Stimulated activated effector memory CD8-positive, alpha-beta T cell treated with anti-CD3 and anti-CD28 coated beads, Interleukin-12 subunit alpha, Interleukin-12 subunit beta, amount 100 ng/mL, for 72 hours (primary cell): ENCODE data around the gene ABCG1.
A peak's percentile ranks its signal among the peaks of the same experiment; 100 is the strongest.

Experiments
- ATAC-seq: fragments of 150-1000 bp; cut with Tn5 transposase; 2 replicates; pipeline ENCODE4 v1.10.0; 2021
- DNase-seq, 2 donors: peaks; one replicate each; pipeline ENCODE4 v3.0.0; 2021 to 2022; ENCODE audit warnings: low spot score in 2 of 2
- H3K27ac Mint-ChIP-seq: one replicate; pipeline ENCODE4 v1.8.0; 2022; ENCODE audit warnings: mild to moderate bottlenecking, mixed read lengths
- H3K36me3 Mint-ChIP-seq: one replicate; pipeline ENCODE4 v1.8.0; 2022; ENCODE audit warnings: mild to moderate bottlenecking, mixed read lengths
- H3K4me1 Mint-ChIP-seq: one replicate; pipeline ENCODE4 v1.8.0; 2022; ENCODE audit warnings: mixed read lengths
- H3K4me3 Mint-ChIP-seq: one replicate; pipeline ENCODE4 v1.8.0; 2022; ENCODE audit warnings: mild to moderate bottlenecking, mixed read lengths
- H3K9me3 Mint-ChIP-seq: one replicate; pipeline ENCODE4 v1.8.0; 2022; ENCODE audit warnings: mixed read lengths

Gene ABCG1

DNA sequence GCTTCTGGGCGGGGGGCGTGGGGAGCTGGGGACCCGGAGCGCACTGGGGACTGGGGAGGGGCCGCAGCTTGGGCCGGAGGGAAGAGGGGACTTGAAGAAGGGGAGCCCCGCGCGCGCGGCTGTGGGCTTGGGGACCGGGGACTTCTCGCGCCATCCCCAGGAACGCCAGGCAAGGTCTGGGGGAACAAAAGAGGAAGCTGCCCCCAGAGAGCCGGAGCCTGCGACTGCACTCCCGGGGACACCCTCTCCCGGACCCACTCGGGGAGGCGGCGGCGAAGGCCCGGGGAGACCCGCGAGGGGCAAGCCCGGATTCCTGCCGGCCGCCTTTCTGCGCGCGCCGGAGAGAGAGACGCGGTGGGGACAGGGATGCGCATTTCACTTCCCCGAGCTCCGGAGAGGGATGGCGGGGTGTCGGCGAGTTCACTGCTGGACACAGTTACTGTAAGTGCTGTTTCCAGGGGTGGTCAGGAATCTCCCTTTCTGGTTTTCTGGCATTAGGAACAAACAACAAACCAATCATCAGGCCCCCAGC lies 732 bp downstream of the ABCG1 start:
- H3K4me3 Mint-ChIP-seq: peak overlapping the region; percentile 86
- DNase-seq (peak; percentile 26 to 75), ATAC-seq (peak; percentile 42)
- H3K9me3 Mint-ChIP-seq: no peaks in the 10 kb centered on the region
- H3K36me3 Mint-ChIP-seq: peaks cover 6% of the 10 kb centered on the region
- peak overlapping the region; percentile 43 for H3K27ac Mint-ChIP-seq
- H3K4me1 Mint-ChIP-seq: peaks cover 31% of the 10 kb centered on the region

DNA sequence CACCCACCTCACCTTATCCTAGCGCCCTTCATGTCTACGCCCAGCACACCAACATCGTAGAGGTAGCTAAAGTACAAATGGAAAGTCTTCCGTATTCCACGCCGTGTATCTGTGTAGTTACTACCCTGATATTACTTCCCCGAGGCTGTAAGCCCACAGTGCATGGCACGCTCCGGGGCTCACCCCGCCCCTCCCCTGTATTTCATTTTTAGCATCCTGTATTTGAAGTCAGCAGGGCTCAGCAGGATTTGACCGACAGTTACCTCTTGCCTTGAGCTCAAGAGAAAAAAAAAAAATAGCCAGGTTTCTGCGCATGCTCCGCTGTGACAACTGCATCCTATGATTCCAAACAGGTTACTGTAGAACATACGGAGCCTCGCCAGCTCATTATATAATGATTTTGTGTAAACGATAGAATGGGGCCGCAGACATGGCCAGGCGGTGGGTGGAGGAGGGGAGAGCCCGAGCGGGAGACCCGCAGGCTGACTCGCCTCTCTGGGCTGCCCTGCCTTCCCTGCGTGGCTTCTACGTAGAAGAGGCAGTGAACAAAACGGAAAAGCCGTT lies 1.3 kb downstream of the ABCG1 start:
- peak; percentile 42 to 84 for DNase-seq

DNA sequence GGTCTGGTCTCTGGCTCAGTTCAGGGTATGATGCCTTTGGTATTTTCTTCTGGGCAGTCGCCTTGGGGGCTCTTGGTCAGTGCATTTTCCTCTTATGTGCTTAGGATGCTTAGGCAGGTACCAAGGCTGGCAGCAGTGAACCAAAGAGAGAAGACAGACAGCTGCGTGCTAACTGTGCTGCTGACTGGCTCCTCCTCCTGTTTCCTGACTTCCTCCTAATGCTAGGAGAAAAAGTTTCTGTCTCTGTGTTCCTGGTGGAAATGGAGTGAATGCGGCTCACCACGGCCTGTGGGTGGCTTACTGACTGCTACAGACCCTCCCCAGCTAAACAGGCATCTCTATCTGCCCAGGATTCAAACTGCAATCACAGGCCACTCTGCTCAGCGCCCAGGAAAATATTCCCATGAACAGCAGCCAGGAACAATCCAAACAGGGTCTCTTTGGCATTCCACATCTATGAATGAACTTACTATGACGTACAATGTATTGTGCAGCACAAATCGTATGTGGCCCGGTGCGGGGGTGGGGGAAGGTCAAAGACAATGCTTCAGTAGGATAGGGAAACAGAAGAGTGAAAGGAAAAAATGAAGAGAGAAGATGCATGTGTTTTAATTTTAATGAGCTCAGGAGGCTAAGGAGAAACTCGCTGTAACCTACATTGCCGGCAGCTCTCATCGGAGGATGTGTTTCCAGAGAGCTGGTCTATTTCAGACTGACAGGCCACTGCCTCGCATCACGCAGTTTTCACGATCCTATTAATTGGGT lies 2.8 kb downstream of the ABCG1 start:
- ATAC-seq: no peak
- Mint-ChIP-seq H3K27ac (no peak overlapping the region), H3K4me3 (no peak overlapping the region)

More for the DNA sequence above, 1.3 kb downstream of the ABCG1 start:
- peak; percentile 77 for ATAC-seq
- peak overlapping the region; percentile 43 for H3K27ac Mint-ChIP-seq
- peaks cover 6% of the 10 kb centered on the region for H3K36me3 Mint-ChIP-seq
- peak overlapping the region; percentile 86 for H3K4me3 Mint-ChIP-seq
- H3K4me1 Mint-ChIP-seq: peaks cover 31% of the 10 kb centered on the region
- H3K9me3 Mint-ChIP-seq: no peaks in the 10 kb centered on the region

DNA sequence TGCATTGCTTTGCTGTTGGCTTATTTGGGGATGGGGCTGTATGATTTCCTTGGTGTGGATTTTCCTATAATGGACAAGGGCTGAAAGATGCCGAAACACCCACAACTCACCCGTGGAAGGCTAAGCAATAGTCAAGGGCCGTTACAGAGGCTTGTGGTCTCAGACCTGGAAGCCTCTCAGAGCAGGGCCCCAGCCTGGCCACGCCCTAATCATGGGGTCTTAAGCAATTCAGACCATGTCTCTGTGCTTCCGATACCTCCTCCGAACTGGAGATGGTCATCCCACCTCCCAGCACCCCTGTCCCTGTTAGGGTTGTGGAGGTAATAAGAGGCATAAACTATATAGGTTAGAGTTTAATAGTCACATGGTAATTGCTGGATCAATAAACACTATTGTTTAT lies 3.4 kb downstream of the ABCG1 start:
- H3K27ac Mint-ChIP-seq: no peak overlapping the region
- H3K36me3 Mint-ChIP-seq: peaks cover 8% of the 10 kb centered on the region
- ATAC-seq (no peak), DNase-seq (no peak)
- no peaks in the 10 kb centered on the region for H3K9me3 Mint-ChIP-seq
- no peak overlapping the region for H3K4me3 Mint-ChIP-seq
- H3K4me1 Mint-ChIP-seq: peaks cover 37% of the 10 kb centered on the region

More for the DNA sequence above, 2.8 kb downstream of the ABCG1 start:
- no peaks in the 10 kb centered on the region for H3K9me3 Mint-ChIP-seq
- H3K36me3 Mint-ChIP-seq: peaks cover 6% of the 10 kb centered on the region
- peaks cover 31% of the 10 kb centered on the region for H3K4me1 Mint-ChIP-seq
- DNase-seq: no peak

DNA sequence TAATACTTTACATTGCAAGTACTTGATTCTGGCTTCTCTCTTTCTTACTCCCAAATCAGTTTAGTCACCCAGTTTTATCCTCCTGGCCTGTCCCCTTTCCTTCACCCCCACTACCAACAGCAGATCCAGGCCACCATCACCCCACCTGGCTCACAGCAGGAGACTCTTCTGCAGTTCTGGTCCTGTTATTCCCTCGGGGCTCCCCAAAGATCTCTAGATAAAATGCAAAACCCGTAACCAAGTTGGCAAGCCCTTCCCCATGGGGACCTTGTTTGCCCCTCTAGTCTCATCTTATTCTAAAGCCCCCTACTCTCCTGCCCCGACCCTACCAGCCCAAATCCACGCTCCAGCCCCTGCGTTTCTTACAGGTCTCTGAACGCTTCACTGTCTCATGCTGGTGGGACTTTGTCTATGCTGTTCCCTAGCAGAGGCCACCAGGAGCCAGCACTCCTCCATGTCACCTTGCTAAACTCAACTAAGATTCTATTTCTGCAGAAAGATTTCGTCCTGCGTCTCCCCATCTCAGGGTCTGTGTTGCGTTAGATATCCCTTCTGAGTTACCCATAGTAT lies 4.0 kb downstream of the ABCG1 start:
- no peak for ATAC-seq
- H3K27ac Mint-ChIP-seq: no peak overlapping the region
- H3K4me3 Mint-ChIP-seq: no peak overlapping the region
- peaks cover 12% of the 10 kb centered on the region for H3K36me3 Mint-ChIP-seq
- no peaks in the 10 kb centered on the region for H3K9me3 Mint-ChIP-seq
- H3K4me1 Mint-ChIP-seq: peaks cover 42% of the 10 kb centered on the region
- no peak for DNase-seq

DNA sequence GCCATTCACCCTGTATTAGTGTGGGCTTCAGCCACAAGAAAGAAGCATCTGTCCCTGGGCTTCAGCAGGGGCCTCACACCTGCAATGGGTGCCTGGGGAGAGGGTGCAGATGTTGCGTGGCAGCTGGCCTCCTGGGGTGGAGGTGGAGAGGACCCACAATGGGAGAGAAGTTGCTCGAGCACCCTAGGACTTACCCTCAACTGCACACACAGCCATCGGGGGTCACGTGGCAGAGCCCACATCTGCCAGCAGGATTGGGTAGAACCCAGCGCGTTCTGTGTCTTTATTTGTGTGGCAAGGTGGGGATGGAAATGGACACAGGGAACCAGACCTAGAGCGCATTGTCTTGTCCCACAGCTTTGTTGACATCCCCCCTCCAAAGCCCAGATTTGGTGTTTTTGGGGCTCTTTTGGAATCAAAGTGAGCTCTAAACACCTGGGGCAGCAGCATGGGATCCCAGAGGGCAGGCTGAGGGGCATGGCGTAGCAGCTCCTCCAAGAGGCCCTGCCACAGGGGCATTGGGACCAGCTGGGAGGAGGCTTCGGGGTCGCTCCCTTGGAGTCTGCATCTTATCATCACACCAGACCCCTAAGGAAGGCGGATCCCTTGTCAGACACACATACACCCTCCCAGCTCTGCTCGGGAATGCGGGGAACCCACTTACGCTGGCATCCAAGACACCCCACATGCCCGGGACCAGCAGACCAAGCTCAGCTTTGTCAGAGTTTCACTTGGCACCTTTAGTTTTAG lies 5.1 kb downstream of the ABCG1 start:
- Mint-ChIP-seq H3K4me1 (peaks cover 53% of the 10 kb centered on the region), H3K27ac (no peak overlapping the region), H3K4me3 (no peak overlapping the region), H3K9me3 (no peaks in the 10 kb centered on the region), H3K36me3 (peaks cover 12% of the 10 kb centered on the region)
- DNase-seq (no peak), ATAC-seq (no peak)

DNA sequence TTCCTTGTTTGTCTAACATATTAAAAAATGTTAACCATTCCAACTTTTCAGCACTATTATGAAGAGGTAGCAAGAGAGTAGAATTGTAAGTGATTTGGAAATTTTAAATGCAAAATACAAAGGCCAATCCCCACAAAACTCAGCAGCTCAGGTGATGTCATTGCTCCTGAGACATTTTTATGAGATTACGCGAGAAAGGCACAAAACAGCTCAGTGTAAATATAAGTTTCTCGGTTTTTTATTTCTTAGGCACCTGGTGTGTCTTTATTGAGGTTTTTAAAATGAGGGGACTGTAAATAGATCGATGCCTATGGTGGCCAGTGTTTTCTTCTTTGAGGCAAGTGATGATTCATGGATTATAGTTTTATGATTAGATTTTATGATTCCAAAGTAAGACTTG lies 6.1 kb downstream of the ABCG1 start:
- no peak for ATAC-seq
- Mint-ChIP-seq H3K27ac (no peak overlapping the region), H3K4me3 (no peak overlapping the region), H3K36me3 (peaks cover 9% of the 10 kb centered on the region), H3K9me3 (no peaks in the 10 kb centered on the region), H3K4me1 (peaks cover 54% of the 10 kb centered on the region)
- no peak for DNase-seq

DNA sequence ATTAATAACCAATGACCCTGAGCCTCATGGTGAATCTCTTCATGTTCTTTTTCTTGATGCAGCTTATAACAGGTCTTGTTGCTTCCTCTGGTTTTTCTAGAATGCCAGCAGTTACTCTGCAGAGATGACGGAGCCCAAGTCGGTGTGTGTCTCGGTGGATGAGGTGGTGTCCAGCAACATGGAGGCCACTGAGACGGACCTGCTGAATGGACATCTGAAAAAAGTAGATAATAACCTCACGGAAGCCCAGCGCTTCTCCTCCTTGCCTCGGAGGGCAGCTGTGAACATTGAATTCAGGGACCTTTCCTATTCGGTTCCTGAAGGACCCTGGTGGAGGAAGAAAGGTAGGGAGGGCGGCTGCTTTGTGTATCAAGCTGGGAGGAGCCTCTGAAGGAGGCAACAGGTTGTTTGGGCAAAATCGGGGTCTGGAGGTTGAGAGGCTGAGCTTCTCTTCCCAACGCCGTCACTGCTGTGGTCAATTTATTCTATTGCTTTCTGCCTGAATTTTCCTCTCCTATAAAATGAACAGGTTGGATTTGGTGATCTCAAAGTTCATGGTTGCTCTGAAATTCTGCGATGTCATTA lies 6.7 kb downstream of the ABCG1 start:
- H3K36me3 Mint-ChIP-seq: peaks cover 5% of the 10 kb centered on the region
- DNase-seq: no peak
- peaks cover 48% of the 10 kb centered on the region for H3K4me1 Mint-ChIP-seq
- ATAC-seq: no peak
- H3K27ac Mint-ChIP-seq: no peak overlapping the region
- H3K4me3 Mint-ChIP-seq: no peak overlapping the region
- no peaks in the 10 kb centered on the region for H3K9me3 Mint-ChIP-seq

DNA sequence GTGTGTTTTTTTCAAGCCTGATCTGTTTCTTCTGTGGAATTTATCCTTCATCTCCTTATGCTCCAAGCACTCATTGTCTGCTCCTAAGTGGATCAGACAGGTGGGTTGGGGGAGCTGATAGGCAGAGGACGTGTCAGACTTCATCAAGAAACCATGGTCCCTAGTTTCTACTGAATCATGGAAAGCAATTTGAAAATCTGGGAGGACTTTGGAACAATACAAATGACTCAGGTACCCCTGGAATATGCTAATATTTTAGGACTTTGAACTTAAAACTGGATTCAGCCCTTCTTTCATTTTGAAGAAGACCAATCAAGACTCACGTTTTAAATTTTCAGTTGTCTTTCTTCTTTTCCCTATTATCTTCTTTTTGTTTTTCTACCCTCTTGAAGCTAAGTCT lies 7.7 kb downstream of the ABCG1 start:
- no peak for DNase-seq
- peaks cover 46% of the 10 kb centered on the region for H3K4me1 Mint-ChIP-seq
- H3K36me3 Mint-ChIP-seq: peaks cover 5% of the 10 kb centered on the region
- no peak for ATAC-seq
- H3K4me3 Mint-ChIP-seq: no peak overlapping the region
- no peak overlapping the region for H3K27ac Mint-ChIP-seq
- no peaks in the 10 kb centered on the region for H3K9me3 Mint-ChIP-seq

DNA sequence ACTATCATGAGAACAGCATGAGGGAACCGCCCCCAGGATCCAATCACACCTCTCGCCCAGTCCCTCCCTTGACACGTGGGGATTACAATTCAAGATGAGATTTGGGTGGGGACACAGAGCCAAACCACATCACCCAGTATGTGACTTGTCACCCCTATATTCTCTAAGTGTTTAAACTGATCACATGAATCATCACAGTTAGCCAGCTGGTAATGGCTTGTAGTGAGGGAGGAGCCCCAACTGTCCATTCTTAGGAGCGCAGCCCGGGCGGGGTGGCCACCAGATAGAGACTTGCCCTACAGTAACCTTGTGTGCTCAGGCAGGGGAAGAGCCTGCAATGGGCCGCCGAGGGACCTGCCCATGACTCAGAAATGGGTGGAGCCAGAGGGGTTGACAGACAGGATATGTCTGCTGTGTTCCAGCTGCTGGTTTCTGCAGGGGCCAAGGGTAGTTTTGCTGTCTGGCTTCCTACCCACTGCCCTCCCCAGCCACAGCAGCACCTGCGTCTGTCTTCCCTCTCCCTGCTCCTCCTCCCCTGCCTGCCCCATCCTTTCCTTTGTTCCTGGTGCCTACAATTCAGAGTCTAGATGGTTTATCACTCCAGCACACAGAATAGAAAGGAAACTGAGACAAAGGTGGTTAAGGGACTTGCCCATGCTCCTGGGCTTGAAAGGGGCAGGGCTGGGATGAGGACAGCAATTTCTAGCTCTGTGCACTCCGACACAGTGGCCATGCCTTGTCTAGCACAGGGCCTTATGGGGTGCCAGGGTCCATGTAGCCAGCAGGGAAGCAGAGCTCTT lies 9.2 kb downstream of the ABCG1 start:
- H3K4me1 Mint-ChIP-seq: peaks cover 44% of the 10 kb centered on the region
- peak; percentile 99 for ATAC-seq
- peak overlapping the region; percentile 59 for H3K4me3 Mint-ChIP-seq
- H3K9me3 Mint-ChIP-seq: no peaks in the 10 kb centered on the region
- peak overlapping the region; percentile 81 for H3K27ac Mint-ChIP-seq
- peak; percentile 68 to 91 for DNase-seq
- H3K36me3 Mint-ChIP-seq: peaks cover 6% of the 10 kb centered on the region

DNA sequence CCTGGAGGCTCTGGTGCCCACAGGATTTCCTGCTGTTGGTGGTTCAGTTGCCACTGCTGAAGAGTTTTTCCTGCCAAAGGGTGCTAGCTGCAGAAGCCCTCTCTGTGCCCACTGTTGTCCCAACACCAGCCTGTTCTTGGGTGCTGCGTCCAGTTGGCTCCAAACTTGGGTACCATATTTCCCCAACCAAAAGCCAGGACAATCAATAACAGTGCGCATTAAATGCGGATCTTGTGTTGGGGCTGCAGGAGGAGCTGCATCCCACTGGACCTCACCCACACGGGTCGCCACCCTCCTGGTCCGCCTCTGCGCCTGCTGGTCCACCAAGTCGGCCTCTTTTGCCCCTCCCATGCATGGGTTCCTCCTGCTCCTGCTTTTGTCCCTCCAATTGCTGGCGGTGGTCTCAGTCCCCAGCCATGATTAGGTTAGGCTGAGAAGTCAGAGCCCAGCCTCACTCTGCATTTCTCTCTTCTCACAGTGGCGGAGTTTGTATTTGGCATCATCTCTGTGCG lies 9.8 kb downstream of the ABCG1 start:
- Mint-ChIP-seq H3K4me1 (peaks cover 44% of the 10 kb centered on the region), H3K4me3 (peak overlapping the region; percentile 59), H3K36me3 (peaks cover 11% of the 10 kb centered on the region), H3K9me3 (no peaks in the 10 kb centered on the region), H3K27ac (peak overlapping the region; percentile 81)
- no peak for ATAC-seq
- no peak for DNase-seq

DNA sequence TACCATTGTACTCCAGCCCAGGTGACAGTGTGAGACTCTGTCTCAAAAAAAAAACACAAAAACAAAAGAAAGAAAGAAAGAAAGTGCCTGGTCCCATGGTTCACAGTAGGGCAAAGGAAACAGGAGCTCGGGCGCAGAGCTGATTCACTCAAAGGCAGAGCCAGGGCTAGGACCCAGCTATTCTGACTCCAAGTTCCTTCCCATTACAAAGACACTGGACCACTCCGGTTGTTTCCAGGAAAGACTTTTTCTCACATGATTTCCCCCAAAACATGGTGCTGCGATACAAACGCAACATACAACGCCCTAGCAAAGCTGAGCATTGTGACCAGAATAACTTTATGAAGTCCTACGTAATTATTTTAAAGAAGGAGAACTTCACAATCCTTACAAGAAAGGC lies 10.7 kb downstream of the ABCG1 start:
- Mint-ChIP-seq H3K9me3 (no peaks in the 10 kb centered on the region), H3K36me3 (peaks cover 11% of the 10 kb centered on the region), H3K4me3 (no peak overlapping the region), H3K4me1 (peaks cover 52% of the 10 kb centered on the region), H3K27ac (peak overlapping the region; percentile 10)
- ATAC-seq (no peak), DNase-seq (no peak)

DNA sequence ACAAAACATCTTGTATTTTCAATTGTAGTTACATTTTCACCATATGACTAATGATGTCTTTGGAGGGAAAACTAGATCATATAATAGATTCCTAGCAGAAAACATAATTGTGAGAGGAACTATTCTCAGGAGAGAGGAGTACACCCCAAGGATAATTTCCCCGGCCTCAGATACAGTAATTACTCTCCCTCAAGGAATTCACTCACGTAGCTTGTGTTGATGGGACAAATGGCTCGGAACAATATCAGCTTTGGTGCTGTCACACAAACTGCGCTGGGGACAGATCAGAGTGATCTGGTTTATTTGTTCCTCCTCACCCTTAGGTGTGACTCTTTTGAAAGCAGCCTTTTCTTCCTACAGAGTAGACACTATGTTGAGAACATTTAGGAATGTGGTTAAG lies 11.2 kb downstream of the ABCG1 start:
- no peak for ATAC-seq
- Mint-ChIP-seq H3K4me1 (peaks cover 55% of the 10 kb centered on the region), H3K36me3 (peaks cover 11% of the 10 kb centered on the region), H3K27ac (peak overlapping the region; percentile 10), H3K4me3 (no peak overlapping the region), H3K9me3 (no peaks in the 10 kb centered on the region)
- DNase-seq: no peak

DNA sequence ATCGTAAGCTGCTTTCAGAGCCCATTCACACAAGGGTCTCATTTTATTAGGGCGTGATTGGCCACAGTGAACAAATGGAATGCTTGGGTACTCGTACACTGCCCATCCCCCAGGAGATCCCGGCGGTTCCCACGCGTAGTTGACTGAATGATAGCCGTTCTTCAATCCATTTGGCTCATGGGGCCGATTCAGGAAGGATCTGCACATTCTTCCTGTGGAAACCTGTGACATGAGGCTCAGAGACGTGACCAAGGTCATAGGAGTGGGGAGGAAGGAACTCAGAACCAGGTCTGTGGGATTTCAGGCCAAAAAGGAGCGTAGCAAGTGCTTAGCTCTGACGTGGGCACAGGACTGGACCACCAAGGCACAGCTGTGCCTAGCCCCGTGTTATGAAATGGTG lies 11.7 kb downstream of the ABCG1 start:
- no peak for ATAC-seq
- H3K9me3 Mint-ChIP-seq: no peaks in the 10 kb centered on the region
- H3K4me3 Mint-ChIP-seq: no peak overlapping the region
- no peak for DNase-seq
- peaks cover 60% of the 10 kb centered on the region for H3K4me1 Mint-ChIP-seq
- peaks cover 11% of the 10 kb centered on the region for H3K36me3 Mint-ChIP-seq
- H3K27ac Mint-ChIP-seq: peak overlapping the region; percentile 10
